BE2C (cell line): ENCODE measurements around the gene EFNA3. TPM values are rescaled to one million over a fixed set of nuclear protein-coding genes. Genes with fewer than 3 reads are reported as not detected.

Experiments
- DNase-seq: peaks from one replicate; pipeline ENCODE4 v3.0.0-alpha.2; 2020
- H3K27me3 ChIP-seq: fragments of 250-450 bp; sonication (Bioruptor Pico); 2 replicates; pipeline ENCODE4 v1.5.1; 2020; ENCODE audit warnings: mild to moderate bottlenecking
- H3K36me3 ChIP-seq: fragments of 250-450 bp; sonication (Bioruptor Pico); 2 replicates; pipeline ENCODE4 v1.5.1; 2020; ENCODE audit warnings: mild to moderate bottlenecking
- H3K4me1 ChIP-seq: fragments of 250-450 bp; sonication (Bioruptor Pico); 2 replicates; pipeline ENCODE4 v1.5.1; 2020
- H3K4me3 ChIP-seq: 2 replicates; pipeline ENCODE4 v1.5.1; 2011; ENCODE audit warnings: low read depth, low read length
- H3K9me3 ChIP-seq: fragments of 250-450 bp; sonication (Bioruptor Pico); 2 replicates; pipeline ENCODE4 v1.5.1; 2020
- polyA plus RNA-seq: library from polyadenylated mRNA; unstranded; fragments of >200 nt; gene quantifications from one replicate; pipeline ENCODE4 v1.2.1, GENCODE V29; 2012; ENCODE audit warnings: low read depth, missing spikeins; ENCODE audit not compliant: insufficient read length, insufficient read depth
- TF ChIP-seq, protein P1 (sequence below): IDR thresholded peaks from 2 replicates; pipeline ENCODE4 v1.5.1; 2012; ENCODE audit warnings: mild to moderate bottlenecking, low read depth, low read length

The EFNA3 gene, protein sequence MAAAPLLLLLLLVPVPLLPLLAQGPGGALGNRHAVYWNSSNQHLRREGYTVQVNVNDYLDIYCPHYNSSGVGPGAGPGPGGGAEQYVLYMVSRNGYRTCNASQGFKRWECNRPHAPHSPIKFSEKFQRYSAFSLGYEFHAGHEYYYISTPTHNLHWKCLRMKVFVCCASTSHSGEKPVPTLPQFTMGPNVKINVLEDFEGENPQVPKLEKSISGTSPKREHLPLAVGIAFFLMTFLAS
- 13.2 TPM for polyA plus RNA-seq

DNA sequence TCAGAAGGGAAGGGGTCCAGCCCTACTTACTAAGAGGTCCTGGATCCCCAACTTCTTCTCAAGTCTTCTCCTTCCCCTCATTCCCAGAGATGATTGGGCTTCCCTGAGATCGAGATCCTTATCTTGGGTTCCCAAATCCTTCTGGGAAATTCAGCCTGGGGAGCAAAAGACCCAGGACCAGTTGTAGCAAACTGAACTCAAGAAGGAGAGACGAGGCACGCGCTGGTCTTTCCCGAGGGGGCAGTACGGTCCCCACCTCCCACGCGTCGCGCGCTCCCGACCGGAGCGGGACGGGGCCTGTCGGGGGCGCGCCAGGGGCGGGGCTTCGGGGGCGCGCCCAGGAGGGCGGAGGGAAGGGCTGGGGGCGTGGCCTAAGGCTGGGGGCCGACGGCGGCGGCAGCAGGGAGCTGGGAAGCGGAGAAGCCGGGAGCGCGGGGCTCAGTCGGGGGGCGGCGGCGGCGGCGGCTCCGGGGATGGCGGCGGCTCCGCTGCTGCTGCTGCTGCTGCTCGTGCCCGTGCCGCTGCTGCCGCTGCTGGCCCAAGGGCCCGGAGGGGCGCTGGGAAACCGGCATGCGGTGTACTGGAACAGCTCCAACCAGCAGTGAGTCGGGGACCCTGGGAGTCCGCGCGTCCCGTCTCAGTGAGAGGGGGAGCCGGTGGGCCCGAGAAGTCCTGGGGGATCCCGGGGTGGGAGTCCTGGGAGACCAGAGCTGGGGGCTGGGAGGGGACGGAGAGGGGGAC lies at the start of gene EFNA3:
Gene EFNA3, plus strand, starts transcription at position 369 of the 741 bp plus-strand sequence. Its CDS starts 105 bp downstream, at position 474.
- H3K27me3 ChIP-seq, result peaks cover 42% of the 10 kb centered on the region
- H3K4me3 ChIP-seq, result peak within 1 kb of the TSS; percentile 52
- DNase-seq, result peak; percentile 80
- no peaks in the 10 kb centered on the region for H3K36me3 ChIP-seq
- H3K4me1 ChIP-seq, result peaks cover 14% of the 10 kb centered on the region
- TF ChIP-seq, protein P1, sequence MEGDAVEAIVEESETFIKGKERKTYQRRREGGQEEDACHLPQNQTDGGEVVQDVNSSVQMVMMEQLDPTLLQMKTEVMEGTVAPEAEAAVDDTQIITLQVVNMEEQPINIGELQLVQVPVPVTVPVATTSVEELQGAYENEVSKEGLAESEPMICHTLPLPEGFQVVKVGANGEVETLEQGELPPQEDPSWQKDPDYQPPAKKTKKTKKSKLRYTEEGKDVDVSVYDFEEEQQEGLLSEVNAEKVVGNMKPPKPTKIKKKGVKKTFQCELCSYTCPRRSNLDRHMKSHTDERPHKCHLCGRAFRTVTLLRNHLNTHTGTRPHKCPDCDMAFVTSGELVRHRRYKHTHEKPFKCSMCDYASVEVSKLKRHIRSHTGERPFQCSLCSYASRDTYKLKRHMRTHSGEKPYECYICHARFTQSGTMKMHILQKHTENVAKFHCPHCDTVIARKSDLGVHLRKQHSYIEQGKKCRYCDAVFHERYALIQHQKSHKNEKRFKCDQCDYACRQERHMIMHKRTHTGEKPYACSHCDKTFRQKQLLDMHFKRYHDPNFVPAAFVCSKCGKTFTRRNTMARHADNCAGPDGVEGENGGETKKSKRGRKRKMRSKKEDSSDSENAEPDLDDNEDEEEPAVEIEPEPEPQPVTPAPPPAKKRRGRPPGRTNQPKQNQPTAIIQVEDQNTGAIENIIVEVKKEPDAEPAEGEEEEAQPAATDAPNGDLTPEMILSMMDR, result no peak
- H3K9me3 ChIP-seq, result no peaks in the 10 kb centered on the region

DNA sequence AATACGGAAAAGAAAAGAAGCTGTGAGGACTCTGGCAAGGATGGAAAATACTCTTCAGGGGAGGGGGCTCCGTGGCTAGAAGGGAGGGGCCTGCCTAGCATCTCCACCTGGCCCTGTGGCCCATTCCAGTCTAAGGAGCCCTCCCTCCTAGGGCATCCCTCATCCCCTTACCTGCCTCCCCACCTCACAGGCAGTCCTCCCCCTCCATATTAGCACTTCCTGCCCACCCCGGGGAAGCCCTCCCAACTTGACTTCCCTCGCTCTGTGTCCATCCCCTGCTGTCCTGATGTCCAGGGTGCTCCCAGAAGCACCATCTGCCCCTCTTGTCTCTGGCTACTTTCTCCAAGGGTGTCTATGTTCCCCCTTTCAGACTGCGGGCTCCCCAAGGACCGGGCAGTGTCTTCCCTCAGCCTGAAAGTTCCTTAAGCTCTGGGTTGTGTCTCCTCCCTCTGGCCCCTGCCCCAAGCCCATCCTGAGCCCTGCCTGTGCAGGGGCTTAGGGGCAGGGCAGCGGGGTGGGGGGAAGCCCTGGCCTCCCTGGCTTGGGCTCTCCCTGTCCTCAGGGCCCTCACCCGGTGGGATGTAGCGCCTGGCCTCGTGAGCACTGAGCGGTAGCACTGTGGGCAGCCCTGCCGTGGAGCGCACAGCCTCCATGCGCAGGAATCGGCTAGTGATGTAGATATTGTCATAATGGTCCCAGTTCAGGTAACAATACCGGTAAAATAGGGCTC lies 49.0 kb upstream of the EFNA3 start:
- Histone ChIP-seq H3K4me1 (no peaks in the 10 kb centered on the region), H3K9me3 (no peaks in the 10 kb centered on the region), H3K27me3 (no peaks in the 10 kb centered on the region), H3K4me3 (no peak overlapping the region), H3K36me3 (no peaks in the 10 kb centered on the region)
- TF ChIP-seq, protein P1, result no peak
- no peak for DNase-seq

DNA sequence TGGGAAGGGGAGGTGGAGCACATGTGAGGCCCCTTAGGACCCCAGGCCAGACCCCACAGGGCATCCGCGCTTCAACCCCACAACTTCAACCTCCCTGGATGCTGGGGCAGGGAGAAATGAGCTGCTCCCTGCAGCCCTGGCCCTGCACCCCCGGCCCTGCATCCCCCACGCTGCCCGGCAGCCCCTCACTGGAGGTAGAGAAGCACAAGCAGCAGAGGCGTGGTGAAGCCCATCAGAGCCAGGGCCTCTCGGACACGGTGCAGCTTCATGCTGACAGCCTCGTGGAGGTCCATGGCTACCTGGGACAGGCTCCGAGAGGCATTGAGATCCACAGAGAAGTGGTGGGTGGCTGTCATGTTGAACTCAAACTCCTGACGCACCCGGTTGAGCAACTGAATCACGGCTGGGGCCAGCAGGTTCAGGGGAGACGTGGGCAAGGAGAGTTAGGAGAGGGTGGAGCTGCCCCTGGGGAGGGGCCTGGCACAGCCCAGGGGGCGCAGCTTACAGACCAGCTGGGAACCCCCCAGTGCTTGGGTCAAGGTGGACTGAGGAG lies 48.3 kb upstream of the EFNA3 start:
- no peak for DNase-seq
- Histone ChIP-seq H3K4me1 (no peaks in the 10 kb centered on the region), H3K9me3 (no peaks in the 10 kb centered on the region), H3K27me3 (no peaks in the 10 kb centered on the region), H3K36me3 (no peaks in the 10 kb centered on the region), H3K4me3 (no peak overlapping the region)
- TF ChIP-seq, protein P1, result no peak

DNA sequence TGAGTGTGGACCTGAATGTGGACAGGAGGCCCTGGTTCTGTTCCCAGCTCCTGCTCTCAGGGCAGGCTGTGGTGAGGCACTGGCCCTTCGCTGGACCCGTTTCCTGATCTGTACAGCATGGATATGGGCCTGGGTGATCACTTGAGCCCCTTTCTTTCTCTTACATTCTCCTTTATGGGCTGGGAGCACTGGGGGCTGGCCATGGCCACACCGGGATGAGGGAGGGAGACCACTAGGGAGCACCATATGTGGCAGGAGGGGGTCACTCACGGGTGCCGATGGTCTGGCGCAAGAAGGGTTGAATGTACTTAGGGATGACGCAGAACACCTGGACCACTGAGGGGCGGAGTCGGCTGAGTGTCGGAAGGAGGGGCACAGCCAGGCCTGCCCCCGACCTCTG lies 47.7 kb upstream of the EFNA3 start:
- TF ChIP-seq, protein P1, result no peak

DNA sequence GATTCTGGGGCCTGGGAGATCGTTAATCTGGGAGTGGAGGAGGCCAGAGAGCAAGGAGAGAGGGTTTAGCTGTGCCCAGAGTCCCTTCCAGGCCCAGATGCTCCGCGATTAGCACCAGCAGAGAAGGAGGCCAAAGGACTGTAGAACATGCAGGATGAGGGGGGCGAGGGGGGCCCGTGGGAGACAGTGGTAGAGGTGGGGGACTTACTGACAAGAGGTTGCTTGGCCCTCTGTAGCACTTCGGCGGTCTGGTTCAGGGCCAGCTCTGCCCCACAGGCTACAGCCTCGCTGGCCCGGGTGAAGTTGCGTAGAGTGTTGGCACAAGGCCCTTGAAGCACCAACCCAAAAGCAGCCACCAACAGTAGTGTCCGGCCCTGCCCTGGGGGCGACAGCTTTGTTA lies 45.8 kb upstream of the EFNA3 start:
- no peak for DNase-seq
- Histone ChIP-seq H3K36me3 (no peaks in the 10 kb centered on the region), H3K27me3 (no peaks in the 10 kb centered on the region), H3K4me3 (no peak overlapping the region), H3K9me3 (no peaks in the 10 kb centered on the region), H3K4me1 (no peaks in the 10 kb centered on the region)
- TF ChIP-seq, protein P1, result no peak

More for the DNA sequence above, 47.7 kb upstream of the EFNA3 start:
- H3K9me3 ChIP-seq, result no peaks in the 10 kb centered on the region
- no peak overlapping the region for H3K4me3 ChIP-seq
- no peaks in the 10 kb centered on the region for H3K4me1 ChIP-seq
- H3K27me3 ChIP-seq, result no peaks in the 10 kb centered on the region
- no peak for DNase-seq
- no peaks in the 10 kb centered on the region for H3K36me3 ChIP-seq
